OCI-LY1 (cell line): Measurements from ENCODE around the gene TPSAB1.

ENCODE experiments used
- H2AFZ ChIP-seq: fragments of 200-600 bp; sonication (generic), shearing (Covaris generic); 2 replicates; pipeline ENCODE4 v1.6.0; 2014; ENCODE audit warnings: antibody characterized with exemption, mild to moderate bottlenecking, low read length
- H3F3A ChIP-seq: fragments of 200-600 bp; sonication (generic), shearing (Covaris generic); 2 replicates; pipeline ENCODE4 v1.6.0; 2014; ENCODE audit warnings: mild to moderate bottlenecking, antibody characterized with exemption, low read length, moderate library complexity; ENCODE audit not compliant: insufficient read depth
- H3K27ac ChIP-seq: fragments of 200-600 bp; sonication (generic); 2 replicates; pipeline ENCODE4 v1.5.1; 2014; ENCODE audit warnings: low read length, mixed run types, mild to moderate bottlenecking, low read depth; ENCODE audit not compliant: poor library complexity, severe bottlenecking
- H3K27me3 ChIP-seq: fragments of 200-600 bp; sonication (generic); 2 replicates; pipeline ENCODE4 v1.6.0; 2014; ENCODE audit warnings: antibody characterized with exemption, mild to moderate bottlenecking, low read length, moderate library complexity; ENCODE audit not compliant: insufficient read depth
- H3K36me3 ChIP-seq: fragments of 200-600 bp; sonication (generic); 2 replicates; pipeline ENCODE4 v1.6.1; 2014; ENCODE audit warnings: mild to moderate bottlenecking, antibody characterized with exemption, low read length, moderate library complexity, mixed read lengths; ENCODE audit not compliant: insufficient read depth
- H3K4me1 ChIP-seq: fragments of 200-600 bp; sonication (generic); 2 replicates; pipeline ENCODE4 v1.5.1; 2014; ENCODE audit warnings: mild to moderate bottlenecking, low read length, moderate library complexity; ENCODE audit not compliant: insufficient read depth, severe bottlenecking
- H3K4me2 ChIP-seq: fragments of 200-600 bp; sonication (generic), shearing (Covaris generic); 2 replicates; pipeline ENCODE4 v1.6.1; 2014; ENCODE audit warnings: low read length
- H3K4me3 ChIP-seq: fragments of 200-600 bp; sonication (generic); 2 replicates; pipeline ENCODE4 v1.5.1; 2014; ENCODE audit warnings: low read length, low read depth, mild to moderate bottlenecking, mixed read lengths; ENCODE audit not compliant: poor library complexity, severe bottlenecking
- H3K79me2 ChIP-seq: fragments of 200-600 bp; shearing (Covaris generic); 2 replicates; pipeline ENCODE4 v1.6.1; 2016; ENCODE audit warnings: mixed run types, low read length, mixed read lengths; ENCODE audit not compliant: insufficient read depth
- H3K9ac ChIP-seq: fragments of 200-600 bp; sonication (generic), shearing (Covaris generic); 2 replicates; pipeline ENCODE4 v1.6.1; 2014; ENCODE audit warnings: mild to moderate bottlenecking, low read length, mixed read lengths
- H3K9me2 ChIP-seq: fragments of 200-600 bp; sonication (generic), shearing (Covaris generic); 2 replicates; pipeline ENCODE4 v1.6.1; 2014; ENCODE audit warnings: low read depth, mild to moderate bottlenecking, low read length, mixed read lengths
- H3K9me3 ChIP-seq: fragments of 200-600 bp; shearing (Covaris generic); 2 replicates; pipeline ENCODE4 v1.6.1; 2014; ENCODE audit warnings: low read length, mixed read lengths
- H4K20me1 ChIP-seq: fragments of 200-600 bp; sonication (generic), shearing (Covaris generic); 2 replicates; pipeline ENCODE4 v1.6.0; 2016; ENCODE audit warnings: mild to moderate bottlenecking, low read length; ENCODE audit not compliant: insufficient read depth
- EZH2 ChIP-seq: fragments of 200-600 bp; sonication (generic), shearing (Covaris generic); IDR thresholded peaks from 2 replicates; pipeline ENCODE4 v1.8.0; 2017; ENCODE audit warnings: borderline replicate concordance, mixed run types, mild to moderate bottlenecking, antibody characterized with exemption, low read length, moderate library complexity, mixed read lengths
- TF ChIP-seq, protein P1 (sequence below): fragments of 200-600 bp; sonication (generic), shearing (Covaris generic); IDR thresholded peaks from 2 replicates; pipeline ENCODE4 v1.5.1; 2017; ENCODE audit warnings: mild to moderate bottlenecking, antibody characterized with exemption, low read length, moderate library complexity, mixed read lengths

Gene TPSAB1

DNA sequence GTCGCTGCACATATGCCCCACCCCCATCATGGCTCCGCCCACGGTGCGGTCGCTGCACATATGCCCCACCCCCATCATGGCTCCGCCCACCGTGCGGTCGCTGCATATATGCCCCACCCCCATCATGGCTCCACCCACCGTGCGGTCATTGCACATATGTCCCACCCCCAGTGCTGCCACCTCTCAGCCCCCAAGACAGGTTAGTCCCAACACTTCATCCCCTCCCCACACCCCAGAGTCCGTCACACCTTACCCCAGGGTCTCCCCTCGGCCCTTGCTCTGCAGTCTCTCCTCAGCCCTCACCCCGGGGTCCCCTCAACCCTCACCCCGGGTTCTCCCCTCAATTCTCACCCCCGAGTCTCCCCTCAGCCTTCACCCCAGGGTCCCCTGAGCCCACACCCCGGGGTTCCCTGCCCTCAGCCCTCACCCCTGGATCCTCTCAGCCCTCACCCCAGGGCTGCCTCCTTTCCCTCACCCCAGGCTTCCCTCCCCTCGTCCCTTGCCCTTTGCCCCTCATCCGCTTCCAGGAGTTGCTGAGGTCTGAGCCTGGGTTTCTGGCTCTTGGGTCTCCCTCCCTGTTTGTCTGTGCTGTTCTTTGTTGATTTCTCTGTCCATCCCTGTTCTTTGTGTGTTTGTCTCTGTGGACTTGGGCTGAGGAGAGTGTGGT is 41.0 kb upstream of the TPSAB1 start:
- Histone ChIP-seq H2AFZ (no peak overlapping the region), H3K4me3 (no peak overlapping the region), H3K4me2 (no peak overlapping the region), H3F3A (no peaks in the 10 kb centered on the region), H3K9me2 (no peaks in the 10 kb centered on the region), H3K79me2 (no peaks in the 10 kb centered on the region), H3K27ac (no peak overlapping the region), H3K9me3 (no peaks in the 10 kb centered on the region), H3K4me1 (no peaks in the 10 kb centered on the region), H3K27me3 (no peaks in the 10 kb centered on the region), H4K20me1 (no peaks in the 10 kb centered on the region), H3K9ac (no peak overlapping the region), H3K36me3 (no peaks in the 10 kb centered on the region)
- no peak for TF ChIP-seq EZH2
- TF ChIP-seq, protein P1, sequence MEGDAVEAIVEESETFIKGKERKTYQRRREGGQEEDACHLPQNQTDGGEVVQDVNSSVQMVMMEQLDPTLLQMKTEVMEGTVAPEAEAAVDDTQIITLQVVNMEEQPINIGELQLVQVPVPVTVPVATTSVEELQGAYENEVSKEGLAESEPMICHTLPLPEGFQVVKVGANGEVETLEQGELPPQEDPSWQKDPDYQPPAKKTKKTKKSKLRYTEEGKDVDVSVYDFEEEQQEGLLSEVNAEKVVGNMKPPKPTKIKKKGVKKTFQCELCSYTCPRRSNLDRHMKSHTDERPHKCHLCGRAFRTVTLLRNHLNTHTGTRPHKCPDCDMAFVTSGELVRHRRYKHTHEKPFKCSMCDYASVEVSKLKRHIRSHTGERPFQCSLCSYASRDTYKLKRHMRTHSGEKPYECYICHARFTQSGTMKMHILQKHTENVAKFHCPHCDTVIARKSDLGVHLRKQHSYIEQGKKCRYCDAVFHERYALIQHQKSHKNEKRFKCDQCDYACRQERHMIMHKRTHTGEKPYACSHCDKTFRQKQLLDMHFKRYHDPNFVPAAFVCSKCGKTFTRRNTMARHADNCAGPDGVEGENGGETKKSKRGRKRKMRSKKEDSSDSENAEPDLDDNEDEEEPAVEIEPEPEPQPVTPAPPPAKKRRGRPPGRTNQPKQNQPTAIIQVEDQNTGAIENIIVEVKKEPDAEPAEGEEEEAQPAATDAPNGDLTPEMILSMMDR: no peak

DNA sequence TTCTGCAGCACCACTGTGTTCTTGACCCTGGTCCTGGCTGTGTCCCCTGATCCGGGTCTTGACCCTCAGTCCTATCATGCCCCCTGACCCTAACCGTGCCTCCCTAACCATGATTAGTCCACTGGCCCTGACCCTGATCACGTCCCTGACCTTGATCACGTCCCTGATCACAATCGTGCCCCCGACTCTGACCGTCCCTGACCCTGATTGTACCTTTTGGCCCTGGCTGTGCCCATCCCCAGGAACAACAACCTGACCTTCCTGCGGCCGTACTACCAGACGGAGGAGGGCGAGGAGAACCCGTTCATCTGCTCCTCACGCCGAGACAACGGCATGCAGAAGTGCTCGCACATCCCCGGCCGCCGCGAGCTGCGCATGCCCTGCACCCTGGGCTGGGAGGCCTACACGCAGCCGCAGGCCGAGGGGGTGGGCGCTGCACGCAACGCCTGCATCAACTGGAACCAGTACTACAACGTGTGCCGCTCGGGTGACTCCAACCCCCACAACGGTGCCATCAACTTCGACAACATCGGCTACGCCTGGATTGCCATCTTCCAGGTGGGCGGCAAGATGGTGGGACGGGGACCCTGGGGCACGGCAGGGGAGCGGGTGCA is 40.4 kb upstream of the TPSAB1 start:
- Histone ChIP-seq H3K4me3 (no peak overlapping the region), H3F3A (no peaks in the 10 kb centered on the region), H3K4me2 (no peak overlapping the region), H3K9ac (no peak overlapping the region), H3K9me2 (no peaks in the 10 kb centered on the region), H3K4me1 (no peaks in the 10 kb centered on the region), H3K27ac (no peak overlapping the region), H3K36me3 (no peaks in the 10 kb centered on the region), H3K27me3 (no peaks in the 10 kb centered on the region), H2AFZ (no peak overlapping the region), H3K9me3 (no peaks in the 10 kb centered on the region), H4K20me1 (no peaks in the 10 kb centered on the region), H3K79me2 (no peaks in the 10 kb centered on the region)
- TF ChIP-seq, protein P1: no peak
- no peak for TF ChIP-seq EZH2

DNA sequence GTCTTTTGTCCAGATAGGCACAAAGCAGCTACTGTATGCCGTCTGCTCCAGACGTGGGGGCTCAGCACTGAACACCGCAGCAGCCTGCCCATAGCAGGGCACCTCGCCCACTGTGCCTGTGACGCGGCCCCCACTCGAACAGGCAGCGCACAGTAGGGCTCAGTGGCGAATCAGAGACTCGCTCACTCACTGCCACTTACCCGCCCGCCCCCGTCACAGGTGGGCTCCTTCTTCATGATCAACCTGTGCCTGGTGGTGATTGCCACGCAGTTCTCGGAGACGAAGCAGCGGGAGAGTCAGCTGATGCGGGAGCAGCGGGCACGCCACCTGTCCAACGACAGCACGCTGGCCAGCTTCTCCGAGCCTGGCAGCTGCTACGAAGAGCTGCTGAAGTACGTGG is 39.1 kb upstream of the TPSAB1 start:
- Histone ChIP-seq H3K4me3 (no peak overlapping the region), H3K9ac (no peak overlapping the region), H3F3A (no peaks in the 10 kb centered on the region), H3K36me3 (no peaks in the 10 kb centered on the region), H3K9me3 (no peaks in the 10 kb centered on the region), H2AFZ (no peak overlapping the region), H3K4me1 (no peaks in the 10 kb centered on the region), H3K27me3 (peaks cover 4% of the 10 kb centered on the region; the same call in 1 of the 2 replicates), H3K4me2 (no peak overlapping the region), H3K27ac (no peak overlapping the region), H3K79me2 (no peaks in the 10 kb centered on the region), H3K9me2 (no peaks in the 10 kb centered on the region), H4K20me1 (no peaks in the 10 kb centered on the region)
- TF ChIP-seq, protein P1: no peak
- TF ChIP-seq EZH2: no peak
